ENCODE measurements around the gene CCDC61. TPM values are rescaled to one million over a fixed set of nuclear protein-coding genes. Genes with fewer than 3 reads are reported as not detected.

CCDC61 gene
- total RNA-seq, 1 experiment from 2014 or later = 16.9 TPM

GRCh38 chr19:46006411-46006810, 11.1 kb downstream of the CCDC61 start:
- no peak overlapping the region for H3K56ac ChIP-seq (ENCODE audit: insufficient read length, low read depth, low read length)
- Mint-ChIP-seq H3K9me3 (no peaks in the 10 kb centered on the region), H3K27ac (no peak overlapping the region), H3K4me3 (no peak overlapping the region), H3K36me3 (ENCODE audit: insufficient read depth in 1 of 3, low read depth in 3 of 3) (peaks cover 17 to 47% (median 28%) of the 10 kb centered on the region in 3 experiments), H3K27me3 (ENCODE audit: low read depth) (no peaks in the 10 kb centered on the region), H3K4me1 (peaks cover 0 to 5% of the 10 kb centered on the region in 2 experiments; a peak in 2 of 4 replicates)
- no peak overlapping the region for H2BK12ac ChIP-seq (ENCODE audit: insufficient read length, low read depth, low read length)
- H4K5ac ChIP-seq (ENCODE audit: insufficient read length, low read depth, low read length) = no peak overlapping the region
- H2AK5ac ChIP-seq (ENCODE audit: insufficient read length, low read length) = no peak overlapping the region
- no peak overlapping the region for H3K23ac ChIP-seq (ENCODE audit: insufficient read length, low read depth, low read length)
- H3K14ac ChIP-seq (ENCODE audit: insufficient read depth, low read length) = no peak overlapping the region
- no peak overlapping the region for H3K4me2 ChIP-seq (ENCODE audit: insufficient read depth, insufficient read length, low read length)
- H3K4ac ChIP-seq (ENCODE audit: low read depth, low read length) = no peak overlapping the region
- H2BK120ac ChIP-seq (ENCODE audit: low read depth, low read length, poor library complexity, severe bottlenecking) = no peak overlapping the region
- H2BK5ac ChIP-seq (ENCODE audit: insufficient read length, low read length) = no peak overlapping the region
- H4K8ac ChIP-seq (replicated peaks; ENCODE audit: insufficient read length, low read depth, low read length) = no peak overlapping the region
- H4K91ac ChIP-seq (ENCODE audit: insufficient read length, low read depth, low read length) = no peak overlapping the region
- H3K23me2 ChIP-seq (ENCODE audit: insufficient read length, low read depth, low read length, poor library complexity, severe bottlenecking) = no peaks in the 10 kb centered on the region
- H3K27me3 ChIP-seq (ENCODE audit: insufficient read depth, low read length) = no peaks in the 10 kb centered on the region
- no peaks in the 10 kb centered on the region for H3K4me1 ChIP-seq (ENCODE audit: insufficient read depth, low read length)
- H3K9me3 ChIP-seq (ENCODE audit: control insufficient read depth, low read depth, low read length) = no peaks in the 10 kb centered on the region
- H2BK15ac ChIP-seq (ENCODE audit: low read depth, low read length) = no peak overlapping the region
- H4K20me1 ChIP-seq (ENCODE audit: control insufficient read depth, insufficient read depth, insufficient read length) = no peaks in the 10 kb centered on the region
- H3K79me1 ChIP-seq (ENCODE audit: insufficient read depth, low read depth, low read length, poor library complexity, severe bottlenecking) = no peaks in the 10 kb centered on the region
- H2BK20ac ChIP-seq (ENCODE audit: low read depth, low read length, poor library complexity, severe bottlenecking) = no peak overlapping the region
- H3K27ac ChIP-seq (ENCODE audit: insufficient read length, low read depth, low read length) = no peak overlapping the region
- H3K9ac ChIP-seq (ENCODE audit: extremely low read depth, insufficient read length, low read length) = no peak overlapping the region
- TF ChIP-seq CTCF (conservative IDR thresholded peaks at IDR 0.05) = no peak
- DNase-seq = no peak
- no peak overlapping the region for H3T11ph ChIP-seq (ENCODE audit: low read length)
- no peaks in the 10 kb centered on the region for H3K79me2 ChIP-seq (ENCODE audit: insufficient read depth, low read length)
- no peak overlapping the region for H3K18ac ChIP-seq (ENCODE audit: insufficient read length, low read depth, low read length)
- no peak overlapping the region for H2AFZ ChIP-seq (ENCODE audit: low read length)
- WGBS (ENCODE audit: extremely low coverage, insufficient read length, low lambda C conversion rate) = no CpG with 5 or more reads among the region's 13 CpGs
